Right cardiac atrium (tissue), 5 donors: Measurements from ENCODE around the gene LCN6. TPM values are rescaled to one million over a fixed set of nuclear protein-coding genes. Genes with fewer than 3 reads are reported as not detected.
"Not testable (repeated sequence)": the region's sequence is repeated elsewhere in the genome, so short reads cannot be mapped to it uniquely, and the experiment has no call there.

Experiments
- ATAC-seq, 2 donors: fragments of 200-7000 bp; cut with Tn5 transposase; one replicate each; pipeline versions ENCODE4 v1.8.0 to v1.9.1; 2020; ENCODE audit warnings: moderate library complexity in 2 of 2, mild to moderate bottlenecking in 1 of 2
- DNase-seq, 3 donors: peaks; one replicate each; pipeline ENCODE4 v3.0.0-alpha.2; 2020
- H3K27ac ChIP-seq: one replicate; pipeline ENCODE4 v1.5.1; 2013; ENCODE audit warnings: mild to moderate bottlenecking, low read length, control low read depth, moderate library complexity
- H3K27me3 ChIP-seq: one replicate; pipeline ENCODE4 v1.6.1; 2013; ENCODE audit not compliant: control insufficient read depth, insufficient read depth
- H3K4me1 ChIP-seq: one replicate; pipeline ENCODE4 v1.6.1; 2013; ENCODE audit warnings: low read length; ENCODE audit not compliant: control insufficient read depth, insufficient read depth
- H3K4me3 ChIP-seq: one replicate; pipeline ENCODE4 v1.5.1; 2013; ENCODE audit warnings: low read length, control low read depth
- H3K9me3 ChIP-seq: one replicate; pipeline ENCODE4 v1.6.1; 2013; ENCODE audit warnings: low read length; ENCODE audit not compliant: control insufficient read depth
- WGBS: extraction: QIAGEN DNeasy Blood & Tissue Kit; methylation state at CpG from one replicate; pipeline ENCODE4 v1.1.7; 2013; 5-methylcytosine and 5-hydroxymethylcytosine counted together
- intact Hi-C, 4 donors: fragments of 100-400 bp; cut with DNase I; formaldehyde crosslinking; loops; one replicate each; pipeline versions ENCODE4 v1.11.0 to v1.14.0; 2022 to 2023
- polyA plus RNA-seq: library from polyadenylated mRNA; stranded (reverse); fragments of 200-250 nt; gene quantifications from one replicate; pipeline ENCODE4 v1.2.3, GENCODE V29; 2013
- total RNA-seq, 4 donors: library from RNA; stranded (reverse); fragmentation: NEBNext Ultra II Directional; extraction: Animal tissue kit (Norgen Biotek cat#: 25700); gene quantifications; one replicate each; pipeline ENCODE4 v1.2.1, GENCODE V29; 2021
- donor health status: healthy with polysubstance abuse.
- donor health status: DM: no; HTN: yes; CAD: no.
- donor health status: DM: no; HTN: no; CAD: no.
- donor health status: DM: no; HTN: yes; CAD: no; lungs with severe emphysema.
- donor health status: DM: yes; HTN: yes; CAD: no.

LCN6 gene
- total and polyA plus RNA-seq, 5 donors, result 8.3 to 41.0 (median 22.8) TPM

DNA sequence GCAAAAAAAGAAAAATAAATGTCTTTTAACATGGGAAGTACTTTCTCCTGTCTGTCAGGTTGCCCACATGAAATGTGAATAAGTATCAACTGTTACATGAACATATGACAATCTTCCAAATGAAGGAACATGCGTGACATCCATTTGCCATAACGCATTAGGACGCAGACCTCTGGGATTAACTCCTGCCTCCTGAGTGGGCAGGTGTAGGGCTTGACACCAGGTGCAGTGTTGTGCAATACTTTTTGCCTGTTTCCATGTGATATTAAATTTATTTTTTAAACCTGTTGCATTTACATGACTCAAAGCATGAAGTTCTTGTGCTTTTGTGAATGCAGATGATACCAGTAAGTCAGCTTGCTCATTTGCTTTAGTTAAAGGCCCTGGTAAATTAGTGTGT is 34.1 kb upstream of the LCN6 start:
- ATAC-seq (no peak), DNase-seq (no peak)
- H3K4me1 ChIP-seq, result no peaks in the 10 kb centered on the region
- 93% methylated on average over 3 of the region's 3 CpGs for WGBS
- H3K27me3 ChIP-seq, result no peaks in the 10 kb centered on the region
- no peaks in the 10 kb centered on the region for H3K9me3 ChIP-seq
- no peak overlapping the region for H3K4me3 ChIP-seq
- intact Hi-C loops, result loop anchor here in 1 of 4 donors (10.0 kb wide), 1 partner anchor 282 kb away; no protein-coding TSS in a partner anchor
- H3K27ac ChIP-seq, result no peak overlapping the region

DNA sequence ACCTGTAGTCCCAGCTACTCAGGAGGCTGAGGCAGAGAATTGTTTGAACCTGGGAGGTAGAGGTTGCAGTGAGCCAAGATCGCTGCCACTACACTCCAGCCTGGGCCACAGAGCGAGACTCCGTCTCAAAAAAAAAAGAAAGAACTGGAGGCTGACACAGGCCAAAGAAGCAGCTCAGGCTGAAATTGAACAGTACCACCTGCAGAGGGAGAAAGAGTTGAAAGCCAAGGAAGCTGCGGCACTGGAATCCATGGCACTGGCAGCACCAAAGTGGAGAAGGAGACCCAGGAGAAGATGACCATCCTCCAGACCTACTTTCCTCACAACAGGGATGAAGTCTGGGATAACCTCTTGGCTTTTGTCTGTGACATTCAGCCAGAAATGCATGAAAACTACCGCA is 31.5 kb upstream of the LCN6 start:
- WGBS, result 75% methylated on average over 5 of the region's 5 CpGs
- no peak overlapping the region for H3K27ac ChIP-seq
- no peak overlapping the region for H3K4me3 ChIP-seq
- intact Hi-C loops, result loop anchor here in 1 of 4 donors (10.0 kb wide), 1 partner anchor 285 kb away; no protein-coding TSS in a partner anchor
- ATAC-seq (no peak), DNase-seq (no peak)
- no peaks in the 10 kb centered on the region for H3K27me3 ChIP-seq
- H3K4me1 ChIP-seq, result no peaks in the 10 kb centered on the region
- H3K9me3 ChIP-seq, result no peaks in the 10 kb centered on the region

DNA sequence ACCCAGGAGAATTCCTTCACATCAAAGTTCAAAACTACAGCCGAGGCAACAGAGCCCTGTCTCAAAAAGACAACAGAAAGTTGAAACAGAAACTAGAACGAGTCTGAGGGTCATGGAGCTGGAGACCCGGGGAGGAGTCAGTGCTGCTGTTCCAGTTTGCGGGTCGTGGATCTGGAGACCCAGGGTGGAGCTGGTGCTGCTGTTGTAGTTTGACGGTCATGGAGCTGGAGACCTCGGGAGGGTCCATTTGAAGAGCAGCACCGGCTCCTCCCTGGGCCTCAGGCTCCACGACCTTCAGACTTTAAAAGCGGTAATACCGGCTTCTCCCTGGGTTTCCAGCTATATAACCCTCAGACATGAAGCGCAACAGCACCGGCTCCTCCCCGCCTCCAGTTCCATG is 29.0 kb upstream of the LCN6 start:
- H3K27ac ChIP-seq, result no peak overlapping the region
- H3K4me1 ChIP-seq, result no peaks in the 10 kb centered on the region
- intact Hi-C loops, result no loop called here
- H3K27me3 ChIP-seq, result no peaks in the 10 kb centered on the region
- H3K9me3 ChIP-seq, result no peaks in the 10 kb centered on the region
- ATAC-seq (no peak), DNase-seq (no peak)
- no peak overlapping the region for H3K4me3 ChIP-seq
- WGBS, result 82% methylated on average over 14 of the region's 14 CpGs

DNA sequence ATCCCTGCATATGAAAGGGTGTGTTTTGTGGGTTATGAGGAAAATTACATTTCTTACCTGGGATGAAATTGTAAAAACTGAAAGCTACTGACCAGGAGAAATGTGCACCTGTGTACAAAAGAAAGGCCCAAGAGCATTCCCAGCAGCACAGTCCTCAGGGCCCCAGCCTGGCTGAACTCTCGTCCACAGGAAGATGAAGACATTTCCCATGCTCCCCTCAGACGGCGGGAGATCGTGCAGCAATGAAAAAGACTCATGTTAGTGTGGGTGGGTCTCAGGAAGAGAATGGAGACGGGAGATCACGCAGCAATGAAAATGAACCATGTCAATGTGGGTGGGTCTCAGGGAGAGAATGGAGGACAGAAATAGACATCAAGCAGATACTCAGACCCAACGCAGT is 28.6 kb upstream of the LCN6 start:
- DNase-seq, result no peak
- intact Hi-C loops, result no loop called here
- WGBS, result 48% methylated on average over 7 of the region's 7 CpGs

DNA sequence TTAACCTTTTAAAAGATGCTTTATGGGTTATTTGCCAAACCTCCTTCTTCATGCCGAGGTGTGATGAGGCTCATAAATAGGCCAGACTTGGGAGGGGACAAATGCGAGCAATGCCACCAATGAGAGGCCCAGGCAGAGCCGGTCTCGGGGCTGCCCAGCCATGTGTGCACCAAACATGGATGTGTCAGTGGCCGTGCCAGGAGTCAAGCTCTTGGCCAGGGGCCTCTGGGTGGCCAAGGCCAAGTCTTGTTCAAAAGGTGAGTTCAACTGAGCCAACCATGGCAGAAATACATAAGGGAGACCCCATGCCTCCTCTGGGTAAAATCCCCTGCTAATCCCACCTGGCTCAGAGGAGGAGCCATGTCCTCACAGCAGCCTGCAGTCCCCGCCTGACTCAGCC is 26.9 kb upstream of the LCN6 start:
- intact Hi-C loops, result no loop called here
- peak in 1 of 2 donors; percentile 12 for ATAC-seq
- H3K9me3 ChIP-seq, result no peaks in the 10 kb centered on the region
- no peaks in the 10 kb centered on the region for H3K4me1 ChIP-seq
- no peak overlapping the region for H3K27ac ChIP-seq
- H3K4me3 ChIP-seq, result no peak overlapping the region
- DNase-seq, result no peak
- H3K27me3 ChIP-seq, result no peaks in the 10 kb centered on the region
- 77% methylated on average over 6 of the region's 6 CpGs for WGBS

More for the DNA sequence above, 28.6 kb upstream of the LCN6 start:
- Histone ChIP-seq H3K27me3 (no peaks in the 10 kb centered on the region), H3K4me3 (no peak overlapping the region), H3K4me1 (no peaks in the 10 kb centered on the region), H3K27ac (no peak overlapping the region), H3K9me3 (no peaks in the 10 kb centered on the region)
- no peak for ATAC-seq

DNA sequence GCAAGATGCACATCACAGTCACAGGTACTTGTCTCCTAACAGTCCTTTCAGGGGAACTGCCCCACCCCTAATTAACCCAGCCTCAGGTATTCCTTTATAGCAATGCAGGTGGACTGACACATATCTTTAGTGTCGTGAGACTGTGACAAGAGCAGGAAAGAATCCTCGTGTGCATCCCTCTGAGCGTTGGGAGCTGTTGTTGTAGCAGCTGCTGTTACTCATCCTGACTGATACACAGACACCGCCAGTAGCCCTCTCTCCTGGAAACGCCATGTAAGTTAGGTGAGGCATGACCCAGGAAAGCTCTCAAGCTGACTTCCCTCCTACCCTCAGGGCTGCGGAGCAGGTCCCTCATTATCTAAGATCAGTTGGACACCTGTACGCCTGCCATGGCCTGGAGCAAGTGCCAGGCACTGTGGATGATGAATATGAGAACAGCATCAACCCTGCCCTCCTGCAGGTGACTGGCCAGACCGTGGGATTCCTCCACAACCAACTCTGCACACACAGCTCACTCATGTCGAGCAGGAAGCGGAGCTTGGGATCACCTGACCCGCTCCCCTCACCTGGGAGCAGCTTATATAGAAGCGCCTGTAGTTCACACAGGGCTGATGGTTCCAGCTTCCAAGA is 26.2 kb upstream of the LCN6 start:
- DNase-seq (no peak), ATAC-seq (no peak)
- 90% methylated on average over 12 of the region's 12 CpGs for WGBS
- Histone ChIP-seq H3K9me3 (no peaks in the 10 kb centered on the region), H3K4me1 (no peaks in the 10 kb centered on the region), H3K27me3 (no peaks in the 10 kb centered on the region), H3K4me3 (no peak overlapping the region), H3K27ac (no peak overlapping the region)
- intact Hi-C loops, result no loop called here

DNA sequence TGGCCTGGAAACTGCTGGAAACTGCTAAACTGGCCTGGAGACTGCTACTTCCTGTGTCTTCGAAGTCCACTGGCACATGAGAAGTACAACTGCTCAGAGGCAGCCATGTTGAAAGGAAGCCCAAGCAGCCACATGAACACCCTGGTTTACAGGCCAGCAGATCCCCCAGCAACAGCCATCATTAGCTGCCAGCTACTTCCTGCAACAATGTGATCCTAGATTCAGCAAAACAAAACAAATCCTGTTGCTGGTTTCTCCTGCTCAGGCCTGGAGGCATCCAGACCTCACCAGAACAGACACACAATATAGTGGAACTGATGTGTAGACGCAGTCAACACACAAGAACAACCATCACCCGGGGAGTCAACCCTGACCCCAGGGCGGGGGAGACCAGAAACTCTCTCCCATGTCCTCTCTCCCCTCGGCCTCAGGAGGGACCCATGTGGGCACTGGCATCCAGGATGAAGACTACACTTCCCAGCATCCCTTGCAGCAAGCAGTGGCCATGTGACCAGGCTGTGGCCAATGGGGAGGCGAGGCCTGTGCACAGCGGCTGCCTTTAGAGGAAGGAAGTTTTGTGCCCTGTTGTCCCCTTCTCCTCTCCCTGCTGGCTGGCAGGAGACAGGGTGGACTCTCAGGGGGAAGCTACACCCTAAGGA is 25.2 kb upstream of the LCN6 start:
- ATAC-seq, result peak; percentile 52 to 61
- H3K27me3 ChIP-seq, result no peaks in the 10 kb centered on the region
- H3K4me1 ChIP-seq, result no peaks in the 10 kb centered on the region
- H3K4me3 ChIP-seq, result no peak overlapping the region
- peak in 1 of 3 donors; percentile 63 for DNase-seq
- WGBS, result 75% methylated on average over 7 of the region's 7 CpGs
- intact Hi-C loops, result no loop called here
- no peak overlapping the region for H3K27ac ChIP-seq
- H3K9me3 ChIP-seq, result no peaks in the 10 kb centered on the region

DNA sequence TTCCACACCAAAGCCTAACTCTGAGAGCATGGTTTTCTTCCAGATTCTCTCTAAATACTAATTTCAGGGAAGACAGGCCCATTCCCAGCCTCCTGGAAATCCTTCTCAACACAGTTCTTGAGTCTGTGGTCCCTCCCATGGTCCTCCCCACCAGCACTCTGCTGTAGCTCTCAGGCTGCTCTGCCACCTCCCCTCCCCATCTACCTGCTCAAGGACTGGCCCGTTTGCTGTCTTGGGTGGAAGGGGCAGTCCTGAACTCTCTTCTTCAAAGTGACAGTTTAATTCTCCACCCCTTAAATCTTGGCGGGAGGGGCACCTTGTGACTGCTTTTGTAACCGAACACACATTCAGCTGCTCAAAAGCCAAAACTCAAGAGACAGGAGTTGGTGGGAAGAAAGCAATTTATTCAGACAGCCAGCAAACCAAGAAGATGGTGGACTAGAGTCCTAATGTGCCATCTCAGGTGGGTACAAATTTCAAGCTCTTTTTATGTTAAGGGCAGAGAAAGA is 23.6 kb upstream of the LCN6 start:
- 80% methylated on average over 3 of the region's 3 CpGs for WGBS
- intact Hi-C loops, result no loop called here

DNA sequence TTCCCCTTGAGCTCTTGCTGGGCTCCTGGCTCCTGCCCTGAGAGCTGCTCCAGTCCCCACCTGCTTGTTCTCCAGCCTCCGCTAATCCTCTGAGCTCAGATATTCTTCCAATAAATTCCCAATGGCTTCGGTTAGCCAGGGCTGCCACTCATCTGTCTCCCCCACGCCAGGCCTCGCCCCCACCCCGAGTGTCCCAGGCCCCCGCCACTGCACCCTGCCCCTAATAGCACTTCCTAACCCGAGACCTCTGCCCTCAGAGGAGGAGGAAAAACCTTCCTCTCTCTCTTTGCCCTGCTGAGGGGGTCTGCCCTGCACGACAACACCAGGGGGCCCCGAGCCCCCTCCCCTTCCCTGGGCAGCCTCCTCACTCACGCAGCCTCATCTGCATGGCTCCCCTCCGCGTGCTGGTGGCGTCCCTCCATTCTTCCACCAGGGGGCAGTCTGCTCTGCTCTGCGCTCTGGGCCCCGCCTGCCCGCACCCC is 21.4 kb upstream of the LCN6 start:
- no peak overlapping the region for H3K27ac ChIP-seq
- no peaks in the 10 kb centered on the region for H3K9me3 ChIP-seq
- DNase-seq, result peak in 1 of 3 donors; percentile 59
- ATAC-seq, result no peak
- no peaks in the 10 kb centered on the region for H3K4me1 ChIP-seq
- 7% methylated on average over 16 of the region's 16 CpGs for WGBS
- intact Hi-C loops, result no loop called here
- no peak overlapping the region for H3K4me3 ChIP-seq
- no peaks in the 10 kb centered on the region for H3K27me3 ChIP-seq

More for the DNA sequence above, 23.6 kb upstream of the LCN6 start:
- H3K27me3 ChIP-seq, result no peaks in the 10 kb centered on the region
- H3K9me3 ChIP-seq, result no peaks in the 10 kb centered on the region
- H3K27ac ChIP-seq, result no peak overlapping the region
- ATAC-seq (no peak), DNase-seq (no peak)
- no peaks in the 10 kb centered on the region for H3K4me1 ChIP-seq
- H3K4me3 ChIP-seq, result no peak overlapping the region

DNA sequence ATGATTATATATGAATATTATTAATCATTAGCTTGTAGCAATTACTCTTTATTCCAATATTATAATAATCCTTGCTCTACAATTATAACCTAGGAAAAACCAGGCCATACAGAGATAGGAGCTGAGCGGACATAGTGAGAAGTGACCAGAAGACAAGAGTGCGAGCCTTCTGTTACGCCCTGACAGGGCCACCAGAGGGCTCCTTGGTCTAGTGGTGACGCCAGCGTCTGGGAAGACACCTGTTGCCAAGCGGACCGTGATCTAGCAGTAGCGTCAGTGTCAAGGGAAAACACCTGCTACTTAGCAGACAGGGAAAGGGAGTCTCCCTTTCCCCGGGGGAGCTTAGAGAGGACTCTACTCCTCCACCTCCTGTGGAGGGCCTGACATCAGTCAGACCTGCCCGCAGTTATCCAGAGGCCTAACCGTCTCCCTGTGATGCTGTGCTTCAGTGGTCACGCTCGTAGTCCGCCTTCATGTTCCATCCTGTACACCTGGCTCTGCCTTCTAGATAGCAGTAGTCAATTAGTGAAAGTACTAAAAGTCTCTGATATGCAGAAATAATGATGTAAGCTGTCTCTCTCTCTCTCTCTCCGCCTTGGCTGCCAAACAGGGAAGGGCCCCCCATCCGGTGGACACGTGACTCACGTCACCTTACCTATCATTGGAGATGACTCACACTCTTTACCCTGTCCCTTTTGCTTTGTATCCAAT is 18.2 kb upstream of the LCN6 start:
- H3K27ac ChIP-seq, H3K4me1 ChIP-seq, H3K9me3 ChIP-seq, intact Hi-C loops, H3K4me3 ChIP-seq, ATAC-seq, H3K27me3 ChIP-seq: not testable (repeated sequence)
- WGBS, result 40% methylated on average over 18 of the region's 18 CpGs
- peak in 2 of 3 donors; percentile 78 to 80 for DNase-seq
